ENCODE results near the gene C9orf50. TPM values are rescaled to one million over a fixed set of nuclear protein-coding genes. Genes with fewer than 3 reads are reported as not detected.

Gene C9orf50
- total and polyA plus RNA-seq, 2 donors (not counting 3 experiments of a cell fraction or from before 2014, with no cell fraction given): not detected

DNA sequence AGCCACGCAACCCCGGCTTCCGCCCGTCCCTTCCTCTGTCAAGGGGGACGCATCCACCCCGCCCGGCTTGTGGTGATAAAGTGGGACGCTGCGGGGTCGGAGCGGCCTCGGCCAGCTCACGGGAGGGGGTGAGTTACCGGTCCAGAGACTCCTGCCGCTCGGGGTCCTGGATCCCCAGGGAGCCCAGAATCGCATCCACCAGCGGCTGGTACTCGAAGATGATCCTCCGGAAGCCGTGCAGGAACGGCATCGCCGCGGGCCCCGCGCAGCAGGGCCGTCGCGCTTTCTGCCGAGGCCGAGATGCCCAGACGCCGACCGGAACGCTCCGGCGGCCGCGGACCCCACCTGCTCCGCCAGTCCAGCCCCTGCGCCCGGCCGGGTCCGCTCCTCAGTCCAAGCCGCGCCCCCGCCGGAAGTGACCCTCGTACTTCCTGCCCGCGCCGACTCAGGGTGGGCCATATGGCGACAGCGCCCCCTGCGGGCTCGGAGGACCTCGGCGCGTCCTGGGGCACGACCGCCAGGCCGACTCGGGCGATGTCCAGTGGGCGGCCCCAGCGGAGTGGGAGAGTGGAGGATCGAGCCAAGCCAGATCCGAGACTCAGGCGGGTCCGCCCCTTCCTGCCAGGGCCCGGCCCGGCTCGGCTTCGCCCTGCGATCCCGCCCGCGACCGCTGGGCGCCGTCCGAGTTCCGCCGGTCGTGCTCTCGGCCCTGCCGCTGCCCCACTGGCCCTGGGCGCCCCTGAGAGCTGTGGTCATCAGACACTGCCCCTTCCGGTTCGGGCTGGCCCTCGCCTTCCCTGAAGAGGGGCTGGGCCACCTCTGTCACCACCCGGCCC, 21.1 kb upstream of the C9orf50 start, which contains the start of gene ASB6:
TSS of gene ASB6 (minus strand) at position 402 of the 836 bp plus-strand sequence. CDS start at position 250, 152 bp downstream.
- Histone ChIP-seq H3K9ac (replicated peaks; ENCODE audit: extremely low read depth, insufficient read depth, low read length) (peak within 1 kb of the TSS; percentile 87), H3K4me3 (replicated peaks in 1 of 3; ENCODE audit: insufficient read depth in 1 of 3, low read depth in 1 of 3, low read length in 3 of 3) (peak within 1 kb of the TSS; percentile 77 to 97 (median 83)), H3K36me3 (ENCODE audit: control insufficient read depth in 2 of 2, extremely low read depth in 1 of 2, insufficient read depth in 2 of 2, low read length in 2 of 2) (peaks cover 5 to 23% of the 10 kb centered on the region in 2 experiments), H3K4me2 (ENCODE audit: insufficient read depth, low read length) (peak within 1 kb of the TSS; percentile 76), H3K27ac (ENCODE audit: insufficient read depth, low read depth, low read length) (peak within 1 kb of the TSS; percentile 48), H3K4me1 (ENCODE audit: control insufficient read depth, extremely low read depth, insufficient read depth, low read length) (peaks cover 10% of the 10 kb centered on the region), H2AFZ (ENCODE audit: low read depth, low read length) (peak within 1 kb of the TSS; percentile 56), H3K9me3 (replicated peaks; ENCODE audit: control insufficient read depth, insufficient read depth, low read length) (no peaks in the 10 kb centered on the region), H3K27me3 (ENCODE audit: control insufficient read depth in 2 of 2, insufficient read depth in 2 of 2, low read length in 2 of 2) (no peaks in the 10 kb centered on the region), H4K20me1 (replicated peaks; ENCODE audit: control insufficient read depth, extremely low read depth, insufficient read depth, low read length) (no peaks in the 10 kb centered on the region), H3K79me2 (ENCODE audit: control insufficient read depth, insufficient read depth, low read length) (peaks cover 24% of the 10 kb centered on the region), H3K9me1 (replicated peaks; ENCODE audit: control insufficient read depth, extremely low read depth, insufficient read depth, low read length) (no peaks in the 10 kb centered on the region)
- peak; percentile 95 for TF ChIP-seq POLR2AphosphoS5 (IDR thresholded peaks at IDR 0.05; ENCODE audit: insufficient read depth, low read depth, low read length)
- TF ChIP-seq, protein P1, sequence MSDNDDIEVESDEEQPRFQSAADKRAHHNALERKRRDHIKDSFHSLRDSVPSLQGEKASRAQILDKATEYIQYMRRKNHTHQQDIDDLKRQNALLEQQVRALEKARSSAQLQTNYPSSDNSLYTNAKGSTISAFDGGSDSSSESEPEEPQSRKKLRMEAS (IDR thresholded peaks at IDR 0.05; ENCODE audit: insufficient read depth, insufficient read length): no peak
- TF ChIP-seq MYC (IDR thresholded peaks at IDR 0.05; ENCODE audit: low read depth, low read length): no peak
- no peak for TF ChIP-seq EZH2 (IDR thresholded peaks at IDR 0.05; ENCODE audit: borderline replicate concordance, low read depth, low read length, severe bottlenecking)
- TF ChIP-seq FOS (IDR thresholded peaks at IDR 0.05; ENCODE audit: borderline replicate concordance, insufficient read depth, low read length): no peak
- no peak for TF ChIP-seq GATA2 (IDR thresholded peaks at IDR 0.05; ENCODE audit: insufficient read depth, insufficient read length, low read depth, low read length)
- TF ChIP-seq, protein P2, sequence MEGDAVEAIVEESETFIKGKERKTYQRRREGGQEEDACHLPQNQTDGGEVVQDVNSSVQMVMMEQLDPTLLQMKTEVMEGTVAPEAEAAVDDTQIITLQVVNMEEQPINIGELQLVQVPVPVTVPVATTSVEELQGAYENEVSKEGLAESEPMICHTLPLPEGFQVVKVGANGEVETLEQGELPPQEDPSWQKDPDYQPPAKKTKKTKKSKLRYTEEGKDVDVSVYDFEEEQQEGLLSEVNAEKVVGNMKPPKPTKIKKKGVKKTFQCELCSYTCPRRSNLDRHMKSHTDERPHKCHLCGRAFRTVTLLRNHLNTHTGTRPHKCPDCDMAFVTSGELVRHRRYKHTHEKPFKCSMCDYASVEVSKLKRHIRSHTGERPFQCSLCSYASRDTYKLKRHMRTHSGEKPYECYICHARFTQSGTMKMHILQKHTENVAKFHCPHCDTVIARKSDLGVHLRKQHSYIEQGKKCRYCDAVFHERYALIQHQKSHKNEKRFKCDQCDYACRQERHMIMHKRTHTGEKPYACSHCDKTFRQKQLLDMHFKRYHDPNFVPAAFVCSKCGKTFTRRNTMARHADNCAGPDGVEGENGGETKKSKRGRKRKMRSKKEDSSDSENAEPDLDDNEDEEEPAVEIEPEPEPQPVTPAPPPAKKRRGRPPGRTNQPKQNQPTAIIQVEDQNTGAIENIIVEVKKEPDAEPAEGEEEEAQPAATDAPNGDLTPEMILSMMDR (IDR thresholded peaks at IDR 0.05; ENCODE audit: extremely low read depth in 1 of 2, insufficient read depth in 1 of 2, low read depth in 1 of 2, low read length in 2 of 2): peak; percentile 92 to 99
- peak; percentile 68 for TF ChIP-seq POLR2A (IDR thresholded peaks at IDR 0.05; ENCODE audit: low read depth, low read length)
- TF ChIP-seq JUN (IDR thresholded peaks at IDR 0.05; ENCODE audit: borderline replicate concordance, insufficient read depth, insufficient read length, low read depth): no peak
- ChIA-PET CTCF (interaction anchor here (0.6 to 2.2 kb wide), 14 partner anchors 15 to 503 kb away, joined by 3 to 19 read pairs (median 4); partner anchors contain the start of gene PTGES), POLR2A (no interaction called here)
- FAIRE-seq (peak; percentile 98), DNase-seq (ENCODE audit: low read depth, low spot score) (peak; percentile 98)
- dilution Hi-C loops (cut with MboI; ENCODE audit: extremely low pct_ligation_motif_present, low sequenced_read_pairs) (no loop called here), intact Hi-C loops (cut with micrococcal nuclease) (loop anchor here (1.0 to 2.0 kb wide), 5 partner anchors 15 to 148 kb away; partner anchors contain the start of gene NTMT1)
- no TSS peak for BruUV-seq (replicated peaks)
